Measurements from ENCODE around the gene TMPRSS11A. TPM values are rescaled to one million over a fixed set of nuclear protein-coding genes. Genes with fewer than 3 reads are reported as not detected.

Gene TMPRSS11A
- total and polyA plus RNA-seq, 2 of the 13 experiments (the other 11 are each of a cell fraction or from before 2014, with no cell fraction given) = not detected

DNA sequence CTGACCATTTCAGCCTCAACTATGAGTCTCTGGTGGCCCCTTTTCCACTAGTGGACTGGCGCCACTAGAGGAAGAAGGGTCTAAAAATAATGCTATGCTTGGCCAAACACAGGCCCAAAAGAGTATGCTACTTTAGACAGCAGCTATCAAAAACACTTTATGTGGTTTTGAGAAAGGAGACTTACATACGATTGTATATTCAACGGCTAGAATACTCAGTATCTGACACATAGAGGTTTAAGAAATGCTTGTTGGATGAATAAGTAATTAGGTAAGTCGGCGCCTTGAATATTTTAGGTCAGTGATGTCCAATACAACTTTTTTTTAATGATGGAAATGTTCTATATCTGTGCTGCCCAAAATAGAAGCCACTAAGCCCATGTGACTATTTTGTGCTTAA lies 25.7 kb upstream of the TMPRSS11A start (continued):
- TF ChIP-seq HNF1B (CRISPR knock-in tag; IDR thresholded peaks at IDR 0.05) (no peak), ZNF567 (CRISPR knock-in tag; IDR thresholded peaks at IDR 0.05; ENCODE audit: borderline replicate concordance) (no peak), ZNF501 (CRISPR knock-in tag; IDR thresholded peaks at IDR 0.05) (no peak), CBX2 (IDR thresholded peaks at IDR 0.05; ENCODE audit: low read depth, low read length) (no peak), CBX2 (CRISPR knock-in tag; IDR thresholded peaks at IDR 0.05; ENCODE audit: low read depth) (no peak), ZNF550 (CRISPR knock-in tag; IDR thresholded peaks at IDR 0.05; ENCODE audit: borderline replicate concordance) (no peak)
- TF ChIP-seq, protein P1, sequence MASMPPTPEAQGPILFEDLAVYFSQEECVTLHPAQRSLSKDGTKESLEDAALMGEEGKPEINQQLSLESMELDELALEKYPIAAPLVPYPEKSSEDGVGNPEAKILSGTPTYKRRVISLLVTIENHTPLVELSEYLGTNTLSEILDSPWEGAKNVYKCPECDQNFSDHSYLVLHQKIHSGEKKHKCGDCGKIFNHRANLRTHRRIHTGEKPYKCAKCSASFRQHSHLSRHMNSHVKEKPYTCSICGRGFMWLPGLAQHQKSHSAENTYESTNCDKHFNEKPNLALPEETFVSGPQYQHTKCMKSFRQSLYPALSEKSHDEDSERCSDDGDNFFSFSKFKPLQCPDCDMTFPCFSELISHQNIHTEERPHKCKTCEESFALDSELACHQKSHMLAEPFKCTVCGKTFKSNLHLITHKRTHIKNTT (CRISPR knock-in tag; IDR thresholded peaks at IDR 0.05) = no peak
- TF ChIP-seq, protein P2, sequence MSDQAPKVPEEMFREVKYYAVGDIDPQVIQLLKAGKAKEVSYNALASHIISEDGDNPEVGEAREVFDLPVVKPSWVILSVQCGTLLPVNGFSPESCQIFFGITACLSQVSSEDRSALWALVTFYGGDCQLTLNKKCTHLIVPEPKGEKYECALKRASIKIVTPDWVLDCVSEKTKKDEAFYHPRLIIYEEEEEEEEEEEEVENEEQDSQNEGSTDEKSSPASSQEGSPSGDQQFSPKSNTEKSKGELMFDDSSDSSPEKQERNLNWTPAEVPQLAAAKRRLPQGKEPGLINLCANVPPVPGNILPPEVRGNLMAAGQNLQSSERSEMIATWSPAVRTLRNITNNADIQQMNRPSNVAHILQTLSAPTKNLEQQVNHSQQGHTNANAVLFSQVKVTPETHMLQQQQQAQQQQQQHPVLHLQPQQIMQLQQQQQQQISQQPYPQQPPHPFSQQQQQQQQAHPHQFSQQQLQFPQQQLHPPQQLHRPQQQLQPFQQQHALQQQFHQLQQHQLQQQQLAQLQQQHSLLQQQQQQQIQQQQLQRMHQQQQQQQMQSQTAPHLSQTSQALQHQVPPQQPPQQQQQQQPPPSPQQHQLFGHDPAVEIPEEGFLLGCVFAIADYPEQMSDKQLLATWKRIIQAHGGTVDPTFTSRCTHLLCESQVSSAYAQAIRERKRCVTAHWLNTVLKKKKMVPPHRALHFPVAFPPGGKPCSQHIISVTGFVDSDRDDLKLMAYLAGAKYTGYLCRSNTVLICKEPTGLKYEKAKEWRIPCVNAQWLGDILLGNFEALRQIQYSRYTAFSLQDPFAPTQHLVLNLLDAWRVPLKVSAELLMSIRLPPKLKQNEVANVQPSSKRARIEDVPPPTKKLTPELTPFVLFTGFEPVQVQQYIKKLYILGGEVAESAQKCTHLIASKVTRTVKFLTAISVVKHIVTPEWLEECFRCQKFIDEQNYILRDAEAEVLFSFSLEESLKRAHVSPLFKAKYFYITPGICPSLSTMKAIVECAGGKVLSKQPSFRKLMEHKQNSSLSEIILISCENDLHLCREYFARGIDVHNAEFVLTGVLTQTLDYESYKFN (CRISPR knock-in tag; conservative IDR thresholded peaks at IDR 0.05) = no peak

Measured in HepG2 (cell line).